GM12878 (cell line): ENCODE measurements around the gene GJD3. TPM values are rescaled to one million over a fixed set of nuclear protein-coding genes. Genes with fewer than 3 reads are reported as not detected.

Experiments used
- ATAC-seq: fragments of 200-7000 bp; cut with Tn5 transposase; 3 replicates; pipeline ENCODE4 v1.9.1; 2020; ENCODE audit warnings: mild to moderate bottlenecking, moderate library complexity
- BruUV-seq: library from RNA; stranded (reverse); fragments of 400-500 nt; replicated peaks from 2 replicates; lab custom pipeline; 2021; lab: Mats Ljungman, UMichigan
- CTCF ChIA-PET: fragments of 300-600 bp; sonication (Branson Sonifier 250); formaldehyde crosslinking; extraction: SDS; loops from one replicate; lab custom pipeline; 2021; ENCODE audit warnings: inconsistent platforms; lab: Yijun Ruan, JAX
- POLR2A ChIA-PET: fragments of 350-600 bp; formaldehyde crosslinking; extraction: SDS; loops from one replicate; lab custom pipeline; 2021; ENCODE audit warnings: inconsistent platforms; lab: Charles Lee
- RAD21 ChIA-PET: fragments of 300-600 bp; sonication (Branson Sonifier 250); formaldehyde crosslinking; loops from one replicate; lab custom pipeline; 2023; ENCODE audit warnings: antibody characterized with exemption; ENCODE audit not compliant: unreplicated experiment; lab: Charles Lee
- SMC1A ChIA-PET: fragments of 300-600 bp; sonication (Branson Sonifier 250); formaldehyde crosslinking; loops from one replicate; lab custom pipeline; 2023; ENCODE audit not compliant: unreplicated experiment, uncharacterized antibody; lab: Charles Lee
- DNase-seq: peaks from one replicate; pipeline ENCODE4 v3.0.0-alpha.2; 2011; ENCODE audit warnings: low read depth, low spot score
- FAIRE-seq: peaks from 3 replicates; lab custom pipeline; 2011; peaks lifted over from hg19 to GRCh38; lab: Jason Lieb, UNC
- H2AFZ ChIP-seq: 2 replicates; pipeline ENCODE4 v1.6.0; 2011; ENCODE audit warnings: low read depth, low read length, control low read depth; ENCODE audit not compliant: control insufficient read depth
- H3K27ac ChIP-seq: 2 replicates; pipeline ENCODE4 v1.5.1; 2011; ENCODE audit warnings: control low read depth; ENCODE audit not compliant: control insufficient read depth, insufficient read depth
- H3K27me3 ChIP-seq, 2 experiments: replicated peaks in 1 of 2; 2 replicates each; pipeline versions ENCODE4 v1.6.0 to v1.6.1; 2011; ENCODE audit warnings: low read length in 1 of 2; ENCODE audit not compliant: control insufficient read depth in 2 of 2, insufficient read depth in 2 of 2
- H3K36me3 ChIP-seq, 2 experiments: 2 replicates each; pipeline ENCODE4 v1.5.1; 2011; ENCODE audit warnings: low read length in 1 of 2; ENCODE audit not compliant: control insufficient read depth in 2 of 2, insufficient read depth in 2 of 2
- H3K4me1 ChIP-seq: 2 replicates; pipeline ENCODE4 v1.6.1; 2011; ENCODE audit warnings: mild to moderate bottlenecking, low read length, moderate library complexity, mixed read lengths; ENCODE audit not compliant: control insufficient read depth, insufficient read depth
- H3K4me2 ChIP-seq: 2 replicates; pipeline ENCODE4 v1.6.0; 2011; ENCODE audit warnings: control low read depth; ENCODE audit not compliant: control insufficient read depth, insufficient read depth
- H3K4me3 ChIP-seq: fragments of 200-600 bp; sonication (generic); 2 replicates; pipeline ENCODE4 v1.5.1; 2016
- H3K79me2 ChIP-seq: 2 replicates; pipeline ENCODE4 v1.6.0; 2011; ENCODE audit warnings: low read length; ENCODE audit not compliant: control insufficient read depth, insufficient read depth
- H3K9ac ChIP-seq: 2 replicates; pipeline ENCODE4 v1.8.0; 2011; ENCODE audit warnings: low read length, control low read depth, mixed read lengths; ENCODE audit not compliant: control insufficient read depth, insufficient read depth
- H3K9me3 ChIP-seq: replicated peaks from 3 replicates; pipeline ENCODE4 v1.5.1; 2011; ENCODE audit warnings: mild to moderate bottlenecking, low read length; ENCODE audit not compliant: control insufficient read depth, insufficient read depth
- H4K20me1 ChIP-seq: 2 replicates; pipeline ENCODE4 v1.6.0; 2011; ENCODE audit not compliant: control insufficient read depth, insufficient read depth
- CBX3 ChIP-seq: fragments of 200-600 bp; sonication (generic); IDR thresholded peaks from 2 replicates; pipeline ENCODE4 v1.6.1; 2016; ENCODE audit warnings: low read depth, borderline replicate concordance
- RELA ChIP-seq: fragments of 450-650 bp; IDR thresholded peaks from 2 replicates; pipeline ENCODE4 v1.8.0; 2014; ENCODE audit warnings: borderline replicate concordance; ENCODE audit not compliant: partially characterized antibody
- RUNX3 ChIP-seq: IDR thresholded peaks from 2 replicates; pipeline ENCODE4 v1.6.1; 2012; ENCODE audit warnings: low read length, inconsistent platforms
- SPI1 ChIP-seq: IDR thresholded peaks from 2 replicates; pipeline ENCODE4 v1.6.1; 2011; ENCODE audit warnings: low read depth, mild to moderate bottlenecking, low read length, moderate library complexity, borderline replicate concordance; ENCODE audit not compliant: insufficient read depth
- WGBS: methylation state at CpG from one replicate; pipeline ENCODE4 v1.1.6; 2016; ENCODE audit warnings: low lambda C conversion rate; ENCODE audit not compliant: insufficient replicate concordance, insufficient coverage; ENCODE audit errors: missing lambda C conversion rate; 5-methylcytosine and 5-hydroxymethylcytosine counted together
- in situ Hi-C: fragments of 300-500 bp; cut with MboI; formaldehyde crosslinking; loops from 9 replicates; pipeline ENCODE4 v1.14.3; 2018; ENCODE audit warnings: mixed read lengths
- intact Hi-C: fragments of 100-400 bp; cut with micrococcal nuclease; formaldehyde crosslinking; loops from one replicate; pipeline ENCODE4 v1.14.2; 2022; ENCODE audit not compliant: unreplicated experiment
- polyA plus RNA-seq, 11 experiments: library from polyadenylated mRNA; depleted of rRNA in 4 of 11; unstranded in 6 of 11; stranded (reverse) in 5 of 11; fragments of >200 nt; fragmentation: Nextera tagmentation in 4 of 11; fragmentation: Illumina TruSeq in 1 of 11; extraction: Ambion mirVana in 4 of 11; extraction: Trizol in 1 of 11; gene quantifications; 1 replicate in 1 of 11; 2 replicates in 10 of 11; pipeline versions ENCODE4 v1.2.1 to v1.2.3, GENCODE V29; 2011 to 2016; ENCODE audit warnings: inconsistent platforms in 2 of 11, missing spikeins in 2 of 11, low read depth in 1 of 11
- total RNA-seq, 4 experiments: library from RNA; depleted of rRNA in 3 of 4; stranded (reverse); fragments of >200 nt in 3 of 4; fragmentation: Illumina TruSeq in 1 of 4; extraction: Trizol in 1 of 4; gene quantifications; 2 replicates each; pipeline versions ENCODE4 v1.2.1 to v1.2.3, GENCODE V29; 2013 to 2021
- TF ChIP-seq, protein P1 (sequence below): fragments of 450-650 bp; IDR thresholded peaks from 2 replicates; pipeline ENCODE4 v1.6.1; 2018; ENCODE audit warnings: borderline replicate concordance, mild to moderate bottlenecking; ENCODE audit not compliant: partially characterized antibody

The GJD3 gene
- total and polyA plus RNA-seq, 10 of the 15 experiments (the other 5 are each of a cell fraction or from before 2014, with no cell fraction given) = 1.6 TPM; not detected in 9

GRCh38 chr17:40338058-40338457, 26.5 kb downstream of the GJD3 start:
- Histone ChIP-seq H3K36me3 (peaks cover 20 to 22% of the 10 kb centered on the region in 2 experiments), H3K4me3 (no peak overlapping the region), H3K79me2 (peaks cover 50% of the 10 kb centered on the region), H3K9ac (no peak overlapping the region), H3K27ac (no peak overlapping the region)
- no peak for FAIRE-seq
- ChIA-PET RAD21 (no interaction called here), POLR2A (no interaction called here)
- intact Hi-C loops = no loop called here
- WGBS = 79% methylated on average over 5 of the region's 5 CpGs
- ATAC-seq = no peak
- BruUV-seq = no TSS peak
- in situ Hi-C loops = no loop called here
- TF ChIP-seq SPI1 (peak; percentile 68), RUNX3 (peak; percentile 25; the same call in 1 of the 2 replicates)
- TF ChIP-seq, protein P1, sequence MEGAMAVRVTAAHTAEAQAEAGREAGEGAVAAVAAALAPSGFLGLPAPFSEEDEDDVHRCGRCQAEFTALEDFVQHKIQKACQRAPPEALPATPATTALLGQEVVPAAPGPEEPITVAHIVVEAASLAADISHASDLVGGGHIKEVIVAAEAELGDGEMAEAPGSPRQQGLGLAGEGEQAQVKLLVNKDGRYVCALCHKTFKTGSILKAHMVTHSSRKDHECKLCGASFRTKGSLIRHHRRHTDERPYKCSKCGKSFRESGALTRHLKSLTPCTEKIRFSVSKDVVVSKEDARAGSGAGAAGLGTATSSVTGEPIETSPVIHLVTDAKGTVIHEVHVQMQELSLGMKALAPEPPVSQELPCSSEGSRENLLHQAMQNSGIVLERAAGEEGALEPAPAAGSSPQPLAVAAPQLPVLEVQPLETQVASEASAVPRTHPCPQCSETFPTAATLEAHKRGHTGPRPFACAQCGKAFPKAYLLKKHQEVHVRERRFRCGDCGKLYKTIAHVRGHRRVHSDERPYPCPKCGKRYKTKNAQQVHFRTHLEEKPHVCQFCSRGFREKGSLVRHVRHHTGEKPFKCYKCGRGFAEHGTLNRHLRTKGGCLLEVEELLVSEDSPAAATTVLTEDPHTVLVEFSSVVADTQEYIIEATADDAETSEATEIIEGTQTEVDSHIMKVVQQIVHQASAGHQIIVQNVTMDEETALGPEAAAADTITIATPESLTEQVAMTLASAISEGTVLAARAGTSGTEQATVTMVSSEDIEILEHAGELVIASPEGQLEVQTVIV = no peak
- TF ChIP-seq, all 136 proteins: peak for 2
- SMC1A ChIA-PET = no interaction called here
- no peak for DNase-seq
- H2AFZ ChIP-seq = no peak overlapping the region
- no peaks in the 10 kb centered on the region; the same call in 1 of the 2 replicates for H4K20me1 ChIP-seq
- CTCF ChIA-PET = interaction anchor here (1.0 to 1.9 kb wide), 3 partner anchors 12 to 35 kb away, joined by 4 to 7 read pairs (median 4); no protein-coding TSS in a partner anchor
- peaks cover 28% of the 10 kb centered on the region for H3K4me1 ChIP-seq
- no peak overlapping the region for H3K4me2 ChIP-seq
- H3K9me3 ChIP-seq = no peaks in the 10 kb centered on the region
- H3K27me3 ChIP-seq = no peaks in the 10 kb centered on the region

DNA sequence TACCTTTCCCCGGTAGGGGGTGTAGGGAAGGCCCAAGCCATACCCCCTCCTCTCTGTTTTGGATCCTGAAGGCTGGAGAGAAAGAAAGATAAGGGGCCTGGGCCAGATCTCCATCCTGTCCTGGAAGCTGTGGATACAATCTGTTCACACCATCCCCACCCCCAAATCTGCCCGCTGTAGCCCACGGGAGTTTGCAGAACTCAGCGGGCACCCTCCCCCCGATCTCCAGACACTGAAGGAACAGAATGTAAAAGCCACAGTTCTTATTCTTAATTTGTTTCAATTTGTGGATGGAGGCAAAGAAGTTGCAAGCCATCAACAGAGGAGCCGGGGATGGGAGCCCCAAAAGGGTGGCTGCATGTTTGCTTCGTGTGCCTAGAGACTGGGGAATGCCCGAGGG, 27.2 kb downstream of the GJD3 start:
- no peaks in the 10 kb centered on the region; the same call in 1 of the 2 replicates for H4K20me1 ChIP-seq
- no peak for ATAC-seq
- ChIA-PET POLR2A (no interaction called here), CTCF (no interaction called here), SMC1A (no interaction called here), RAD21 (interaction anchor here (1.5 kb wide), 1 partner anchor 18 kb away, joined by 3 read pairs; no protein-coding TSS in a partner anchor)
- no peak overlapping the region for H3K4me3 ChIP-seq
- H3K9ac ChIP-seq = no peak overlapping the region
- no peaks in the 10 kb centered on the region for H3K27me3 ChIP-seq
- H3K27ac ChIP-seq = no peak overlapping the region
- in situ Hi-C loops (no loop called here), intact Hi-C loops (no loop called here)
- H3K4me2 ChIP-seq = no peak overlapping the region
- peaks cover 22 to 23% of the 10 kb centered on the region in 2 experiments for H3K36me3 ChIP-seq
- no peak for DNase-seq
- H2AFZ ChIP-seq = no peak overlapping the region
- H3K9me3 ChIP-seq = no peaks in the 10 kb centered on the region
- WGBS = 85% methylated on average over 8 of the region's 8 CpGs
- BruUV-seq = no TSS peak
- FAIRE-seq = no peak
- H3K4me1 ChIP-seq = peaks cover 24% of the 10 kb centered on the region
- no peak for TF ChIP-seq RELA
- no peak for TF ChIP-seq CBX3
- H3K79me2 ChIP-seq = peaks cover 49% of the 10 kb centered on the region
